Endothelial cell (in vitro differentiated cells): Measurements from ENCODE around the gene DPP10. TPM values are rescaled to one million over a fixed set of nuclear protein-coding genes. Genes with fewer than 3 reads are reported as not detected.

Source experiments
- DNase-seq: peaks from one replicate; pipeline ENCODE4 v3.0.0; 2021; ENCODE audit warnings: low spot score
- H3K27ac Mint-ChIP-seq: one replicate; pipeline ENCODE4 v1.8.0; 2021; ENCODE audit warnings: mixed read lengths, inconsistent platforms; ENCODE audit not compliant: unreplicated experiment
- H3K27me3 Mint-ChIP-seq: one replicate; pipeline ENCODE4 v1.8.0; 2021; ENCODE audit warnings: mild to moderate bottlenecking, moderate library complexity, mixed read lengths, inconsistent platforms; ENCODE audit not compliant: unreplicated experiment
- H3K36me3 Mint-ChIP-seq: one replicate; pipeline ENCODE4 v1.8.0; 2021; ENCODE audit warnings: mild to moderate bottlenecking, low read depth, mixed read lengths, inconsistent platforms; ENCODE audit not compliant: unreplicated experiment
- H3K4me1 Mint-ChIP-seq: one replicate; pipeline ENCODE4 v1.8.0; 2021; ENCODE audit warnings: mild to moderate bottlenecking, mixed read lengths, inconsistent platforms; ENCODE audit not compliant: unreplicated experiment
- H3K4me3 Mint-ChIP-seq: one replicate; pipeline ENCODE4 v1.8.0; 2021; ENCODE audit warnings: mild to moderate bottlenecking, mixed read lengths, inconsistent platforms; ENCODE audit not compliant: unreplicated experiment
- H3K9me3 Mint-ChIP-seq: one replicate; pipeline ENCODE4 v1.8.0; 2021; ENCODE audit warnings: mixed read lengths, inconsistent platforms; ENCODE audit not compliant: unreplicated experiment
- total RNA-seq: library from RNA; stranded (reverse); fragmentation: NEBNext Ultra II Directional; extraction: Animal tissue kit (Norgen Biotek cat#: 25700); gene quantifications from one replicate; pipeline ENCODE4 v1.2.1, GENCODE V29; 2021; ENCODE audit not compliant: unreplicated experiment
- TF ChIP-seq, protein P1 (sequence below): fragments of 200-600 bp; sonication (generic); IDR thresholded peaks from one replicate; pipeline ENCODE4 v1.5.0; 2021; ENCODE audit warnings: antibody characterized with exemption; ENCODE audit not compliant: unreplicated experiment

DPP10 gene
- total RNA-seq, 1 donor from 2014 or later = 3.3 TPM

DNA sequence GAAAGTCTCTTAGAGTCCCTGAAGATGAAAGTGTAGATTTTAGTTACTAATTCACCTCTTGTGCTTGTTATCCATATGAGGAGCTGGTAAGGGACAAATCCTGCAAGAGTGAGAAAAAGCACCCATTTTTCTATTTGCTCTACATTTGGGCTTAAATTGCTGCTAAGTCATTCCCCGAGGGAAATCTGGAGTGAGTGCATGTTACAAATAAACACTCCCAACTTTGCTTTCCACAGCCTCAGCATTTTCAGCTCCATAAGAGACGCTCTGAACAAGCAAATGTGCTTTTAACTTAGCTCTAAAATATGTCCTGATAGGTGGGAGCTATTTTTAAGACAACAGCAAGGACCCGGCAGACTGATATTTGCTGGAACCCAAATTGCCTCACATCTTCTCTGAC, 126.7 kb downstream of the DPP10 start:
- no peak for DNase-seq
- H3K4me3 Mint-ChIP-seq = no peak overlapping the region
- H3K27ac Mint-ChIP-seq = no peak overlapping the region
- peaks cover 1% of the 10 kb centered on the region for H3K27me3 Mint-ChIP-seq
- peaks cover 4% of the 10 kb centered on the region for H3K9me3 Mint-ChIP-seq
- H3K4me1 Mint-ChIP-seq = peaks cover 2% of the 10 kb centered on the region
- peaks cover 4% of the 10 kb centered on the region for H3K36me3 Mint-ChIP-seq
- TF ChIP-seq, protein P1, sequence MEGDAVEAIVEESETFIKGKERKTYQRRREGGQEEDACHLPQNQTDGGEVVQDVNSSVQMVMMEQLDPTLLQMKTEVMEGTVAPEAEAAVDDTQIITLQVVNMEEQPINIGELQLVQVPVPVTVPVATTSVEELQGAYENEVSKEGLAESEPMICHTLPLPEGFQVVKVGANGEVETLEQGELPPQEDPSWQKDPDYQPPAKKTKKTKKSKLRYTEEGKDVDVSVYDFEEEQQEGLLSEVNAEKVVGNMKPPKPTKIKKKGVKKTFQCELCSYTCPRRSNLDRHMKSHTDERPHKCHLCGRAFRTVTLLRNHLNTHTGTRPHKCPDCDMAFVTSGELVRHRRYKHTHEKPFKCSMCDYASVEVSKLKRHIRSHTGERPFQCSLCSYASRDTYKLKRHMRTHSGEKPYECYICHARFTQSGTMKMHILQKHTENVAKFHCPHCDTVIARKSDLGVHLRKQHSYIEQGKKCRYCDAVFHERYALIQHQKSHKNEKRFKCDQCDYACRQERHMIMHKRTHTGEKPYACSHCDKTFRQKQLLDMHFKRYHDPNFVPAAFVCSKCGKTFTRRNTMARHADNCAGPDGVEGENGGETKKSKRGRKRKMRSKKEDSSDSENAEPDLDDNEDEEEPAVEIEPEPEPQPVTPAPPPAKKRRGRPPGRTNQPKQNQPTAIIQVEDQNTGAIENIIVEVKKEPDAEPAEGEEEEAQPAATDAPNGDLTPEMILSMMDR = no peak

DNA sequence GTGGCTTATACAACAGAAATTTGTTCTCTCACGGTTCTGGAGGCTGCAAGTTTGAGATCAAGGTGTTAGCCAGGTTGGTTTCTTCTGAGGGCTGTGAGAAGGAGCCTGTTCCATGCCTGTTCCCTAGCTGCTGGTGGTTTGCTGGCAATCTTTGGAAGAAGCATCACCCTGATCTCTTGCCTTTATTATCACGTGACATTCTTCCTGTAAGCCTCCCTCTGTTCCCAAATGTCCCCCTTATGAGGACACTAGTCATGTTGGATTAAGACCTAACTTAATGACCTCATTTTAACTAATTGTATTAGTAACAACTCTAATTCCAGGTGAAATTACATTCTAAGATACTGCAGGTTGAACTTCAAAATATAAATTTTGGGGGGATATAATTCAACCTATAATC, 135.2 kb downstream of the DPP10 start:
- TF ChIP-seq, protein P1 = no peak
- no peak overlapping the region for H3K4me3 Mint-ChIP-seq
- H3K9me3 Mint-ChIP-seq = no peaks in the 10 kb centered on the region
- H3K27ac Mint-ChIP-seq = no peak overlapping the region
- H3K27me3 Mint-ChIP-seq = peaks cover 6% of the 10 kb centered on the region
- DNase-seq = no peak
- no peaks in the 10 kb centered on the region for H3K36me3 Mint-ChIP-seq
- no peaks in the 10 kb centered on the region for H3K4me1 Mint-ChIP-seq

DNA sequence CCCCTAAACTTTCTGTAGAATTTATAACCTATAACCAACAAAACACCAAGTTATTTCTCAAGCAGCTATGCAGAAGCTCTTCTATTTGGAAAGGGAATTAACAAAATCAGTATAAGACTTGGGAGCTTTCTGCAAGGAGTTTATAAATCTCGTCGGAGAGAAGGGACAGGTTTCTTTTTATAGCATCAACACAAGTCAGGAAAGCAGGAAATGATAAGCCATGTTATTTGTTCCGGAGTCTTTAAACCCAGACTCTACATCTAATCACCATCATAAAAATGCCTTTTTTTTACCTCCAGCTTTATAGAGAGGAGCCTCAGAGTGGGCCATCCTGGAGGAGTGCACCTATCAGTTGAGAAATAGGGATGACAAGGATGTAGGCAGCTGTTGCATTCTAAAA, 137.1 kb downstream of the DPP10 start:
- Mint-ChIP-seq H3K4me1 (no peaks in the 10 kb centered on the region), H3K27ac (no peak overlapping the region), H3K27me3 (peaks cover 6% of the 10 kb centered on the region), H3K36me3 (no peaks in the 10 kb centered on the region), H3K9me3 (no peaks in the 10 kb centered on the region), H3K4me3 (no peak overlapping the region)
- DNase-seq = no peak
- TF ChIP-seq, protein P1 = no peak

DNA sequence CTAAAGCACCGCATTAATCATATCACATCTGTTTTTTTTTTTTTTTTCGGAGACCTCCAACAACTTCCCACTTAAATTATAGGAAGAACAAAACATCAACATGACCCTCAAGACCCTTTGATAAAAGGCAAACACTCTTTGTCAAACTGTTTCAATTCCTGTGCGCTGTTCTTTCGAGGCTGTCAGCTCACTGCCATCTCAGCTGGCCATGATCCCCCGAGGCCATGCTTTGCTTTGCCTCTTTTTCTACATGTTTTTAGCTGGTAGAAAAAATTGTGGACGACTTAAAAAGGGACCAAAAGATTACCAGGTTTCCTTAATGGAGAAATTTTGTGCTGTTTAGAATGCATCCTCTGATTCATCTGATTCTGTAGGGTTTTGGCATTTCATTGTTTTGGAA, 138.2 kb downstream of the DPP10 start:
- no peak for DNase-seq
- peaks cover 6% of the 10 kb centered on the region for H3K27me3 Mint-ChIP-seq
- TF ChIP-seq, protein P1 = no peak
- H3K4me3 Mint-ChIP-seq = no peak overlapping the region
- no peaks in the 10 kb centered on the region for H3K4me1 Mint-ChIP-seq
- no peaks in the 10 kb centered on the region for H3K36me3 Mint-ChIP-seq
- H3K27ac Mint-ChIP-seq = no peak overlapping the region
- peaks cover 5% of the 10 kb centered on the region for H3K9me3 Mint-ChIP-seq

- Mint-ChIP-seq H3K9me3 (no peaks in the 10 kb centered on the region), H3K4me1 (no peaks in the 10 kb centered on the region), H3K27ac (no peak overlapping the region), H3K4me3 (no peak overlapping the region), H3K36me3 (no peaks in the 10 kb centered on the region), H3K27me3 (no peaks in the 10 kb centered on the region)
- TF ChIP-seq, protein P1 = no peak
- DNase-seq = no peak
These were observed 155.9 kb downstream of the DPP10 start for GRCh38 chr2:114598329-114598728.
